Nasal cavity respiratory epithelium epithelial cell of viscerocranial mucosa (primary cell): ENCODE data around the gene ADAMTS1. TPM values are rescaled to one million over a fixed set of nuclear protein-coding genes. Genes with fewer than 3 reads are reported as not detected.

Source experiments
- total RNA-seq: library from RNA; depleted of rRNA; stranded (reverse); fragments of >200 nt; gene quantifications from 2 replicates; pipeline ENCODE4 v1.2.3, GENCODE V29; 2014

Gene ADAMTS1
- 28.4 and 34.2 TPM in 2 replicates for total RNA-seq

GRCh38 chr21:26845066-26845758 lies at the start of gene ADAMTS1:
Gene ADAMTS1 (minus strand): TSS chr21:26845409. CDS start chr21:26844954, 455 bp downstream.

Other genes starting within 250 kb of the ADAMTS1 start
- gene ADAMTS5, start 121.7 kb upstream of the ADAMTS1 start, total RNA-seq: not detected in 2 replicates